GM12892 (cell line): ENCODE data around the gene CCDC194. TPM values are rescaled to one million over a fixed set of nuclear protein-coding genes. Genes with fewer than 3 reads are reported as not detected.

Experiments used
- DNase-seq: peaks from one replicate; pipeline ENCODE4 v3.0.0; 2011; ENCODE audit not compliant: insufficient read length
- FAIRE-seq: peaks from 2 replicates; lab custom pipeline; 2011; peaks lifted over from hg19 to GRCh38; lab: Jason Lieb, UNC
- POLR2A ChIP-seq: IDR thresholded peaks from 2 replicates; pipeline ENCODE4 v1.6.1; 2011; ENCODE audit warnings: low read depth, low read length, control low read depth
- POLR2AphosphoS5 ChIP-seq: IDR thresholded peaks from 2 replicates; pipeline ENCODE4 v1.6.1; 2011; ENCODE audit warnings: low read depth, low read length, control low read depth
- TAF1 ChIP-seq: IDR thresholded peaks from 2 replicates; pipeline ENCODE4 v1.6.1; 2011; ENCODE audit warnings: low read depth, mild to moderate bottlenecking, control low read depth, low read length, borderline replicate concordance
- polyA plus RNA-seq: library from polyadenylated mRNA; unstranded; fragments of >200 nt; gene quantifications from one replicate; pipeline ENCODE4 v1.2.1, GENCODE V29; 2012; ENCODE audit warnings: missing spikeins, inconsistent platforms; ENCODE audit not compliant: missing spikeins

The CCDC194 gene
- polyA plus RNA-seq = 1.6 TPM

GRCh38 chr19:17393914-17394313 lies at the start of gene CCDC194:
Gene CCDC194, minus strand, starts transcription at chr19:17394196. Its CDS starts 38 bp downstream, at chr19:17394158.
- no peak for TF ChIP-seq POLR2A
- TF ChIP-seq TAF1 = no peak
- no peak; the same call in 1 of the 2 replicates for TF ChIP-seq POLR2AphosphoS5
- FAIRE-seq (no peak), DNase-seq (no peak)

- DNase-seq = no peak
- TF ChIP-seq TAF1 (no peak), POLR2AphosphoS5 (no peak), POLR2A (no peak)
- peak; percentile 33 for FAIRE-seq
Observed at GRCh38 chr19:17441241-17442021, 47.4 kb upstream of the CCDC194 start.

GRCh38 chr19:17436874-17437267 lies 42.9 kb upstream of the CCDC194 start:
- DNase-seq (no peak), FAIRE-seq (no peak)
- TF ChIP-seq POLR2AphosphoS5 (no peak), POLR2A (no peak), TAF1 (no peak)

GRCh38 chr19:17436094-17436873 lies 42.3 kb upstream of the CCDC194 start:
- FAIRE-seq = no peak
- no peak for DNase-seq
- TF ChIP-seq POLR2A = no peak
- TF ChIP-seq POLR2AphosphoS5 = no peak
- TF ChIP-seq TAF1 = no peak

- no peak for DNase-seq
- no peak for FAIRE-seq
- no peak for TF ChIP-seq POLR2A
- TF ChIP-seq POLR2AphosphoS5 = no peak
- TF ChIP-seq TAF1 = no peak
Observed at GRCh38 chr19:17435218-17435617, 41.2 kb upstream of the CCDC194 start.

GRCh38 chr19:17431417-17431816 lies 37.4 kb upstream of the CCDC194 start:
- FAIRE-seq (no peak), DNase-seq (no peak)
- TF ChIP-seq POLR2AphosphoS5 (no peak), POLR2A (no peak), TAF1 (no peak)

- FAIRE-seq (no peak), DNase-seq (no peak)
- no peak for TF ChIP-seq POLR2A
- TF ChIP-seq TAF1 = no peak
- TF ChIP-seq POLR2AphosphoS5 = no peak
Observed at GRCh38 chr19:17429641-17430113, 35.7 kb upstream of the CCDC194 start.

GRCh38 chr19:17424743-17425365 lies 30.9 kb upstream of the CCDC194 start:
- FAIRE-seq = no peak
- DNase-seq = no peak
- TF ChIP-seq TAF1 (no peak), POLR2A (no peak), POLR2AphosphoS5 (no peak)

- TF ChIP-seq POLR2A (no peak), TAF1 (no peak), POLR2AphosphoS5 (no peak)
- DNase-seq (no peak), FAIRE-seq (no peak)
Observed at GRCh38 chr19:17423429-17424208, 29.6 kb upstream of the CCDC194 start.

GRCh38 chr19:17421942-17422341 lies 27.9 kb upstream of the CCDC194 start:
- no peak for TF ChIP-seq TAF1
- TF ChIP-seq POLR2AphosphoS5 = no peak
- TF ChIP-seq POLR2A = no peak
- DNase-seq = no peak
- no peak for FAIRE-seq
